ENCODE measurements around the gene LCN10. TPM values are rescaled to one million over a fixed set of nuclear protein-coding genes. Genes with fewer than 3 reads are reported as not detected.

LCN10 gene
- total and polyA plus RNA-seq, 10 of the 15 experiments (the other 5 are each of a cell fraction or from before 2014, with no cell fraction given), result 0.06 to 1.3 (median 0.21) TPM; not detected in 1

- no peak for TF ChIP-seq MYC (IDR thresholded peaks at IDR 0.05; ENCODE audit: insufficient read depth, insufficient read length, insufficient replicate concordance, low read length, severe bottlenecking)
- peak; percentile 75 for TF ChIP-seq NR2F1 (conservative IDR thresholded peaks at IDR 0.05)
- no peak for TF ChIP-seq CTCF (IDR thresholded peaks at IDR 0.05 in 2 of 3, conservative IDR thresholded peaks at IDR 0.05 in 1 of 3; ENCODE audit: control insufficient read depth in 2 of 3, extremely low read depth in 1 of 3, insufficient read depth in 1 of 3, low read depth in 3 of 3, low read length in 3 of 3)
- TF ChIP-seq MEF2A (IDR thresholded peaks at IDR 0.05; ENCODE audit: insufficient read depth, low read depth, low read length), result no peak
- peak; percentile 17; the same call in 1 of the 2 replicates for TF ChIP-seq TARDBP (IDR thresholded peaks at IDR 0.05; ENCODE audit: borderline replicate concordance)
- no peak for TF ChIP-seq CEBPZ (IDR thresholded peaks at IDR 0.05; ENCODE audit: low read depth, low read length)
- peak; percentile 55 for TF ChIP-seq PKNOX1 (IDR thresholded peaks at IDR 0.05)
- no peak for TF ChIP-seq HDAC6 (IDR thresholded peaks at IDR 0.05; ENCODE audit: unreplicated experiment)
These were observed 41.6 kb downstream of the LCN10 start (continued) for GRCh38 chr9:136700959-136701667.

All from GM12878 (cell line).